Testis (tissue), 2 donors: Measurements from ENCODE around the gene GAS2L2.

Experiments
- POLR2A ChIP-seq: fragments of 450-650 bp; IDR thresholded peaks from one replicate; pipeline ENCODE4 v1.6.1; 2017; ENCODE audit warnings: antibody characterized with exemption, mild to moderate bottlenecking, moderate library complexity
- TF ChIP-seq, protein P1 (sequence below), 3 experiments: fragments of 450-650 bp in 2 of 3; fragments of 200-600 bp in 1 of 3; sonication (generic) in 1 of 3; IDR thresholded peaks; one replicate each; pipeline ENCODE4 v1.5.1; 2016 to 2019; ENCODE audit warnings: antibody characterized with exemption in 3 of 3, mild to moderate bottlenecking in 2 of 3, moderate library complexity in 1 of 3

DNA sequence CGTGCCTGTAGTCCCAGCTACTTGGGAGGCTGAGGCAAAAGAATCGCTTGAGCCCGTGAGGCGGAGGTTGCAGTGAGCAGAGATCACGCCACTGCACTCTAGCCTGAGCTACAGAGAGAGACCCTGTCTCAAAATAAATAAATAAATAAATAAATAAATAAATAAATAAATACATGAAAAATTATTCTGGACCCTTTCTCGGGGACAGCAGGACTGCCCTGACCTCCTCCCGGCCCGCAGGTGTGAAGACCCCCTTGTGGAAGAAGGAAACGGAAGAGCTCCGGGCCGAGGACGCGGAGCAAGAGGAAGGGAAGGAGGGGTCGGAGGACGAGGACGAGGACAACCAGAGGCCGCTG is 10.7 kb upstream of the GAS2L2 start:
- TF ChIP-seq, protein P1, sequence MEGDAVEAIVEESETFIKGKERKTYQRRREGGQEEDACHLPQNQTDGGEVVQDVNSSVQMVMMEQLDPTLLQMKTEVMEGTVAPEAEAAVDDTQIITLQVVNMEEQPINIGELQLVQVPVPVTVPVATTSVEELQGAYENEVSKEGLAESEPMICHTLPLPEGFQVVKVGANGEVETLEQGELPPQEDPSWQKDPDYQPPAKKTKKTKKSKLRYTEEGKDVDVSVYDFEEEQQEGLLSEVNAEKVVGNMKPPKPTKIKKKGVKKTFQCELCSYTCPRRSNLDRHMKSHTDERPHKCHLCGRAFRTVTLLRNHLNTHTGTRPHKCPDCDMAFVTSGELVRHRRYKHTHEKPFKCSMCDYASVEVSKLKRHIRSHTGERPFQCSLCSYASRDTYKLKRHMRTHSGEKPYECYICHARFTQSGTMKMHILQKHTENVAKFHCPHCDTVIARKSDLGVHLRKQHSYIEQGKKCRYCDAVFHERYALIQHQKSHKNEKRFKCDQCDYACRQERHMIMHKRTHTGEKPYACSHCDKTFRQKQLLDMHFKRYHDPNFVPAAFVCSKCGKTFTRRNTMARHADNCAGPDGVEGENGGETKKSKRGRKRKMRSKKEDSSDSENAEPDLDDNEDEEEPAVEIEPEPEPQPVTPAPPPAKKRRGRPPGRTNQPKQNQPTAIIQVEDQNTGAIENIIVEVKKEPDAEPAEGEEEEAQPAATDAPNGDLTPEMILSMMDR (IDR thresholded peaks at IDR 0.05): no peak
- TF ChIP-seq POLR2A: no peak
